ENCODE data around the gene FLT4.

FLT4 gene

GRCh38 chr5:180689071-180689694 lies 39.8 kb upstream of the FLT4 start:
- TF ChIP-seq, protein P1, sequence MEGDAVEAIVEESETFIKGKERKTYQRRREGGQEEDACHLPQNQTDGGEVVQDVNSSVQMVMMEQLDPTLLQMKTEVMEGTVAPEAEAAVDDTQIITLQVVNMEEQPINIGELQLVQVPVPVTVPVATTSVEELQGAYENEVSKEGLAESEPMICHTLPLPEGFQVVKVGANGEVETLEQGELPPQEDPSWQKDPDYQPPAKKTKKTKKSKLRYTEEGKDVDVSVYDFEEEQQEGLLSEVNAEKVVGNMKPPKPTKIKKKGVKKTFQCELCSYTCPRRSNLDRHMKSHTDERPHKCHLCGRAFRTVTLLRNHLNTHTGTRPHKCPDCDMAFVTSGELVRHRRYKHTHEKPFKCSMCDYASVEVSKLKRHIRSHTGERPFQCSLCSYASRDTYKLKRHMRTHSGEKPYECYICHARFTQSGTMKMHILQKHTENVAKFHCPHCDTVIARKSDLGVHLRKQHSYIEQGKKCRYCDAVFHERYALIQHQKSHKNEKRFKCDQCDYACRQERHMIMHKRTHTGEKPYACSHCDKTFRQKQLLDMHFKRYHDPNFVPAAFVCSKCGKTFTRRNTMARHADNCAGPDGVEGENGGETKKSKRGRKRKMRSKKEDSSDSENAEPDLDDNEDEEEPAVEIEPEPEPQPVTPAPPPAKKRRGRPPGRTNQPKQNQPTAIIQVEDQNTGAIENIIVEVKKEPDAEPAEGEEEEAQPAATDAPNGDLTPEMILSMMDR (IDR thresholded peaks at IDR 0.05) = no peak

- TF ChIP-seq, protein P1 (IDR thresholded peaks at IDR 0.05) = no peak
These were observed 39.1 kb upstream of the FLT4 start for GRCh38 chr5:180688330-180689070.

GRCh38 chr5:180684623-180685161 lies 35.3 kb upstream of the FLT4 start:
- TF ChIP-seq, protein P1 (IDR thresholded peaks at IDR 0.05) = no peak

- TF ChIP-seq, protein P1 (IDR thresholded peaks at IDR 0.05) = no peak
These were observed 34.0 kb upstream of the FLT4 start for GRCh38 chr5:180683220-180683922.

- TF ChIP-seq, protein P1 (IDR thresholded peaks at IDR 0.05) = no peak
These were observed 33.2 kb upstream of the FLT4 start for GRCh38 chr5:180682560-180682959.

DNA sequence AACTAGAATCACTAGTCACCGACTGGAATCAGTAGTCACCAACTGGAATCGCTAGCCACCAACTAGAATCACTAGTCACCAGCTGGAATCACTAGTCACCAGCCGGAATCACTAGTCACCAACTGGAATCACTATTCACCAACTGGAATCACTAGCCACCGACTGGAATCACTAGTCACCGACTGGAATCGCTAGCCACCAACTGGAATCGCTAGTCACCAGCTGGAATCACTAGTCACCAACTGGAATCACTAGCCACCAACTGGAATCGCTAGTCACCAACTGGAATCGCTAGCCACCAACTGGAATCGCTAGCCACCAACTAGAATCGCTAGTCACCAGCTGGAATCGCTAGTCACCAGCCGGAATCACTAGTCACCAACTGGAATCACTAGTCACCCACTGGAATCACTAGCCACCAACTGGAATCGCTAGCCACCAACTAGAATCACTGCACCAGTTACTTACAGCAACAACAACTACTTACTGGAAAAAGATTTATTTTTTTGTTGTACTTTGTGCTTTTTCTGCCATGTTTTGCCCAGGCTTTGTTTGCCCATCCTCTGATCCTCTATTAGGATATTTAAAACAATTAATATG lies 25.7 kb upstream of the FLT4 start:
- TF ChIP-seq, protein P1 (IDR thresholded peaks at IDR 0.05) = no peak

GRCh38 chr5:180673371-180674089 lies 24.1 kb upstream of the FLT4 start:
- TF ChIP-seq, protein P1 (IDR thresholded peaks at IDR 0.05) = no peak

All from LNCAP (cell line).